OCI-LY3 (cell line): ENCODE measurements around the gene GPRC5D.

ENCODE experiments used
- EZH2phosphoT487 ChIP-seq: fragments of 200-600 bp; shearing (Covaris generic); IDR thresholded peaks from 2 replicates; pipeline ENCODE4 v1.6.1; 2018; ENCODE audit warnings: antibody characterized with exemption, mixed run types, low read depth
- TF ChIP-seq, protein P1 (sequence below): fragments of 200-600, 300-600 bp; sonication (generic); IDR thresholded peaks from 2 replicates; pipeline ENCODE4 v1.5.1; 2014; ENCODE audit warnings: antibody characterized with exemption, low read length, low read depth

DNA sequence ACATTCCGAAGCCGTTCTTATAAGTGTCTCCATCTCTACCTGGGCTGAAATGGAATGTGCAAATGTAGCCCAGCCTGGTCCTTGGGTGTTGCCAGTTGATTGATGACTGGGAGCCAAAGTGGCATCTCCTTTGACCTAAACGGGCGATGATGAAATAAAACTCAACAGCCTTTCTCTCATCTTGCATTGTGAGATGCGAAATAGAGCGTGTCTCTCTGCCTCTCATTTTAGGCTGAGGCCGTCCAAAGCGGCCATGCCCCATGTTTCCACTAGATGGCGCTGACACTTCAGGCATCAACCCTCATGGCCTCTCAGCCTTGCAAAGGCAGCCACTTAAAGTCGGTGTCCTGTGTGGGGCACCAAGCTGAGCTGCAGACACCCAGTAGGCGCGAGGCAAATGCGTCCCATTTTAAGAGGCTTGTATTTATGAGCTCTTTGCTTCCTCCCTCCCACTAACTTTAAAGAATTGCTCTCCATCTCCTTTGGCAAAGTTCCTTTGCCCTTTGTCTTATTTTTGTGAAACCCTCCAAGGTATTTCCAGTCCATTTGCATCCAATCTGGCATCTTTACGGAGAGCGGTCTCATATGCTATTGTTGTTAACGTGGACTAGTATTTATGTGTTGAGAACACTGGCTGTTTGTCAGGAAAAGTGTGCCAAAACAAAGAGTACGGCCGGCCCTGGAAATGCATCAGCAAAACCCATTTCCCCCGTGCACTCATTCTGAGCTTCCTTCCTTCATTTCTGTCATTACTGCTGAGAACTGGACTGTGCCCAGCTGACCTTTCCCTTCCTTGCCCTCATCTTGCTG, 35.6 kb downstream of the GPRC5D start:
- TF ChIP-seq, protein P1, sequence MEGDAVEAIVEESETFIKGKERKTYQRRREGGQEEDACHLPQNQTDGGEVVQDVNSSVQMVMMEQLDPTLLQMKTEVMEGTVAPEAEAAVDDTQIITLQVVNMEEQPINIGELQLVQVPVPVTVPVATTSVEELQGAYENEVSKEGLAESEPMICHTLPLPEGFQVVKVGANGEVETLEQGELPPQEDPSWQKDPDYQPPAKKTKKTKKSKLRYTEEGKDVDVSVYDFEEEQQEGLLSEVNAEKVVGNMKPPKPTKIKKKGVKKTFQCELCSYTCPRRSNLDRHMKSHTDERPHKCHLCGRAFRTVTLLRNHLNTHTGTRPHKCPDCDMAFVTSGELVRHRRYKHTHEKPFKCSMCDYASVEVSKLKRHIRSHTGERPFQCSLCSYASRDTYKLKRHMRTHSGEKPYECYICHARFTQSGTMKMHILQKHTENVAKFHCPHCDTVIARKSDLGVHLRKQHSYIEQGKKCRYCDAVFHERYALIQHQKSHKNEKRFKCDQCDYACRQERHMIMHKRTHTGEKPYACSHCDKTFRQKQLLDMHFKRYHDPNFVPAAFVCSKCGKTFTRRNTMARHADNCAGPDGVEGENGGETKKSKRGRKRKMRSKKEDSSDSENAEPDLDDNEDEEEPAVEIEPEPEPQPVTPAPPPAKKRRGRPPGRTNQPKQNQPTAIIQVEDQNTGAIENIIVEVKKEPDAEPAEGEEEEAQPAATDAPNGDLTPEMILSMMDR, result peak; percentile 94
- no peak for TF ChIP-seq EZH2phosphoT487
